HG03565 (cell line): ENCODE results near the gene SMAD7.

ENCODE experiments used
- ATAC-seq: cut with Tn5 transposase; IDR thresholded peaks from one replicate; pipeline ENCODE4 v1.9.1; 2021; ENCODE audit warnings: mild to moderate bottlenecking, moderate library complexity; ENCODE audit not compliant: unreplicated experiment

SMAD7 gene

GRCh38 chr18:48987821-48988220 is 37.1 kb upstream of the SMAD7 start:
- ATAC-seq, result no peak

- ATAC-seq, result no peak
Measured at GRCh38 chr18:48986851-48987761, 36.3 kb upstream of the SMAD7 start.

GRCh38 chr18:48985161-48985560 is 34.4 kb upstream of the SMAD7 start:
- ATAC-seq, result no peak

- no peak for ATAC-seq
Measured at GRCh38 chr18:48983793-48984437, 33.1 kb upstream of the SMAD7 start.

GRCh38 chr18:48982266-48982665 is 31.5 kb upstream of the SMAD7 start:
- ATAC-seq, result no peak

- no peak for ATAC-seq
Measured at GRCh38 chr18:48979944-48980890, 29.5 kb upstream of the SMAD7 start.

GRCh38 chr18:48977914-48978313 is 27.1 kb upstream of the SMAD7 start:
- ATAC-seq, result no peak

GRCh38 chr18:48975817-48976649 is 25.3 kb upstream of the SMAD7 start:
- ATAC-seq, result peak; percentile 45

GRCh38 chr18:48975120-48975816 is 24.5 kb upstream of the SMAD7 start:
- ATAC-seq, result peak; percentile 33

- ATAC-seq, result no peak
Measured at GRCh38 chr18:48974304-48975119, 23.7 kb upstream of the SMAD7 start.

- ATAC-seq, result no peak
Measured at GRCh38 chr18:48973731-48974130, 23.0 kb upstream of the SMAD7 start.

- ATAC-seq, result no peak
Measured at GRCh38 chr18:48968412-48969215, 17.8 kb upstream of the SMAD7 start.

- no peak for ATAC-seq
Measured at GRCh38 chr18:48967545-48967944, 16.8 kb upstream of the SMAD7 start.

- no peak for ATAC-seq
Measured at GRCh38 chr18:48966523-48966922, 15.8 kb upstream of the SMAD7 start.

- no peak for ATAC-seq
Measured at GRCh38 chr18:48963586-48964470, 13.1 kb upstream of the SMAD7 start.

- no peak for ATAC-seq
Measured at GRCh38 chr18:48962994-48963561, 12.3 kb upstream of the SMAD7 start.
